Activated CD8-positive, alpha-beta T cell treated with anti-CD3 and anti-CD28 coated beads for 36 hours (primary cell): ENCODE results near the gene CDCA8. TPM values are rescaled to one million over a fixed set of nuclear protein-coding genes. Genes with fewer than 3 reads are reported as not detected.
"Not testable (repeated sequence)": the region's sequence is repeated elsewhere in the genome, so short reads cannot be mapped to it uniquely, and the experiment has no call there.

Experiments
- ATAC-seq: fragments of 200-7000 bp; cut with Tn5 transposase; one replicate; pipeline ENCODE4 v1.10.0; 2021; ENCODE audit warnings: mild to moderate bottlenecking, moderate library complexity
- CTCF ChIA-PET: fragments of 350-600 bp; sonication (Branson Sonifier 250); formaldehyde crosslinking; loops from one replicate; lab custom pipeline; 2021; ENCODE audit warnings: antibody characterized with exemption; lab: Charles Lee
- POLR2A ChIA-PET: fragments of 350-600 bp; sonication (Branson Sonifier 250); formaldehyde crosslinking; loops from one replicate; lab custom pipeline; 2021; ENCODE audit warnings: antibody characterized with exemption; lab: Charles Lee
- DNase-seq: peaks from one replicate; pipeline ENCODE4 v3.0.0-alpha.2; 2020
- H3K27ac Mint-ChIP-seq: one replicate; pipeline ENCODE4 v1.8.0; 2021; ENCODE audit warnings: mild to moderate bottlenecking, mixed read lengths
- H3K27me3 Mint-ChIP-seq: one replicate; pipeline ENCODE4 v1.8.0; 2021; ENCODE audit warnings: mixed read lengths
- H3K36me3 Mint-ChIP-seq: one replicate; pipeline ENCODE4 v1.8.0; 2021; ENCODE audit warnings: low read depth, mixed read lengths
- H3K4me1 Mint-ChIP-seq: one replicate; pipeline ENCODE4 v1.8.0; 2021; ENCODE audit warnings: low read depth, mixed read lengths
- H3K4me3 Mint-ChIP-seq: one replicate; pipeline ENCODE4 v1.8.0; 2021; ENCODE audit warnings: mild to moderate bottlenecking, moderate library complexity, mixed read lengths
- H3K9me3 Mint-ChIP-seq: one replicate; pipeline ENCODE4 v1.8.0; 2021; ENCODE audit warnings: mixed read lengths
- intact Hi-C: fragments of 100-400 bp; cut with micrococcal nuclease; formaldehyde crosslinking; loops from one replicate; pipeline ENCODE4 v1.10.0; 2022
- total RNA-seq, 2 experiments: library from RNA; stranded (reverse); gene quantifications; one replicate each; pipeline ENCODE4 v1.2.3, GENCODE V29; 2021
- TF ChIP-seq, protein P1 (sequence below): fragments of 200-600 bp; IDR thresholded peaks from one replicate; pipeline ENCODE4 v1.8.0; 2022; ENCODE audit warnings: antibody characterized with exemption, mild to moderate bottlenecking

Gene CDCA8
- total RNA-seq, 2 experiments from 2014 or later = 53.7 to 56.0 TPM

DNA sequence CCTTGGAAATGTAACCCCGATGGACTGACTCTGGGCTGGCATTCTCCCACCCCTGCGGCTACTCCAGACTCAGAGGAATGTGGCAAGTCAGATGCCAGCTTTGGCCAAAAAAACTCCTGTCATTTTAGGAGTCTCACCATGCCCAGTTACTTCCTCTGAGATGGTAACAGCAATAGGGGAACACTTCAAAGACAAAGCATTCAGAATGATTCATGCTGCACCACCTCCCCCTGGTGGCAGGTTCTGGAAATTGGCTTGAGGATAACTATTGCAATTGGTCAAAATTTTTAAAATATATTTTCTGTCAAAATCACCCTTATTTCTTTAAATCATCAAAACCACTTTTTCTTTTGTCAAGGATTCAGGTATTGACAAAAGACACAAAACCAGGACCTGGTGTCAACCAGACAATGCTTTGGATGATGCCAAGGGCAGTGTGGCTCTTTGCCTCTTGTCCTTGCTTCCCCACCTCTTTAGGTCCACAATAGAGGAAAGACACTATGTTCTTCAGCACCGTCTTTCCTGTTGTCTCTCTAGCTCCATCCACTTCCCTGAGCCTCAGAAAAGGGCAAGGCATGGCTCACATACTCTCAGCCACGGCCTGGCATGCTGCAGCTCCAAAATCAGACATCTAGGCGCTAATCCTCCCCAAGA lies 9.9 kb upstream of the CDCA8 start:
- TF ChIP-seq, protein P1, sequence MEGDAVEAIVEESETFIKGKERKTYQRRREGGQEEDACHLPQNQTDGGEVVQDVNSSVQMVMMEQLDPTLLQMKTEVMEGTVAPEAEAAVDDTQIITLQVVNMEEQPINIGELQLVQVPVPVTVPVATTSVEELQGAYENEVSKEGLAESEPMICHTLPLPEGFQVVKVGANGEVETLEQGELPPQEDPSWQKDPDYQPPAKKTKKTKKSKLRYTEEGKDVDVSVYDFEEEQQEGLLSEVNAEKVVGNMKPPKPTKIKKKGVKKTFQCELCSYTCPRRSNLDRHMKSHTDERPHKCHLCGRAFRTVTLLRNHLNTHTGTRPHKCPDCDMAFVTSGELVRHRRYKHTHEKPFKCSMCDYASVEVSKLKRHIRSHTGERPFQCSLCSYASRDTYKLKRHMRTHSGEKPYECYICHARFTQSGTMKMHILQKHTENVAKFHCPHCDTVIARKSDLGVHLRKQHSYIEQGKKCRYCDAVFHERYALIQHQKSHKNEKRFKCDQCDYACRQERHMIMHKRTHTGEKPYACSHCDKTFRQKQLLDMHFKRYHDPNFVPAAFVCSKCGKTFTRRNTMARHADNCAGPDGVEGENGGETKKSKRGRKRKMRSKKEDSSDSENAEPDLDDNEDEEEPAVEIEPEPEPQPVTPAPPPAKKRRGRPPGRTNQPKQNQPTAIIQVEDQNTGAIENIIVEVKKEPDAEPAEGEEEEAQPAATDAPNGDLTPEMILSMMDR = peak; percentile 90
- Mint-ChIP-seq H3K9me3 (no peaks in the 10 kb centered on the region), H3K36me3 (peaks cover 32% of the 10 kb centered on the region), H3K27me3 (no peaks in the 10 kb centered on the region), H3K4me3 (no peak overlapping the region), H3K4me1 (peaks cover 8% of the 10 kb centered on the region), H3K27ac (peak overlapping the region; percentile 63)
- ChIA-PET CTCF (interaction anchor here (0.6 to 15.0 kb wide), 38 partner anchors 9 to 300 kb away, joined by 3 to 272 read pairs (median 4); partner anchors contain the start of genes CDCA8, GNL2 and SNIP1), POLR2A (interaction anchor here (0.6 to 1.6 kb wide), 7 partner anchors 11 to 226 kb away, joined by 3 to 4 read pairs (median 3); partner anchors contain the start of genes GNL2 and MEAF6)
- ATAC-seq (peak; percentile 80), DNase-seq (peak; percentile 90)
- intact Hi-C loops = loop anchor here (2.0 to 5.0 kb wide), 2 partner anchors 80 to 125 kb away; partner anchors contain the start of gene DNALI1

DNA sequence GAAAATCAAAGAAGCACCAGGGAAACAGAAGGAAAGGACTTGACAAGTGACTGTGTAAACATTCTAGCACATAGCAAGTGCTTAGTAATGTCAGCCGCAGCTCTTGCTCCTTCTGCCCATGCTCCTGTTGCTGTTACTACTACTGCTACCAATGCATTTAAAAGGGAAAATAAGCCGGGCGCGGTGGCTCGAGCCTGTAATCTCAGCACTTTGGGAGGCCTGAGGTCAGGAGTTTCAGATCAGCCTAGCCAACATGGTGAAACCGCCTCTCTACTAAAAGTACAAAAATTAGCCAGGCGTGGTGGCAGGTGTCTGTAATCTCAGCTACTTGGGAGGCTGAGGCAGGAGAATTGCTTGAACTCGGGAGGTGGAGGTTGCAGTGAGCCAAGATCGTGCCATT lies 8.1 kb upstream of the CDCA8 start:
- intact Hi-C loops = loop anchor here (5.0 kb wide), 1 partner anchor 127 kb away; the partner anchor contains the start of gene DNALI1
- Mint-ChIP-seq H3K4me1 (peaks cover 24% of the 10 kb centered on the region), H3K36me3 (peaks cover 42% of the 10 kb centered on the region)
- H3K9me3 Mint-ChIP-seq, POLR2A ChIA-PET, DNase-seq, H3K27ac Mint-ChIP-seq, ATAC-seq, H3K27me3 Mint-ChIP-seq, H3K4me3 Mint-ChIP-seq: not testable (repeated sequence)
- CTCF ChIA-PET = interaction anchor here (1.3 to 15.0 kb wide), 7 partner anchors 8 to 228 kb away, joined by 5 to 272 read pairs (median 17); partner anchors contain the start of genes CDCA8, GNL2 and SNIP1

DNA sequence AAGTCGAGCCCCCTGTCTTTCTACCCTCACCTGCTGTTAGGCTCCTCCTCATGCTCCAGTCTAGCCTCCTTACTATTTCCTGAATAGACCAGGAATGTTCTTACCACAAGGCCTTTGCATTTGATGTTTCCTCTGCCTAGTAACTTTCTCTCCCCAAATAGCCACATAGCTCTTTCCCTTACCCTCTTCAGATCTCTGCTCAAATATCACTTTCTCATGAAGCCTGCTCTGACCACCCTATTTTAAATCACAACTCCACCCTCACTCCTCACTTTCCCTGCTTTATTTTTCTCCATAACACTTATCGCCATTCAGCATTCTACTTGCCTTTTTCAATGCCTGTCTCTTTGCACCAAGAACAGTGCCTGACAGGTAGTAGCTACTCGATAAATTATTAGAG lies 6.6 kb upstream of the CDCA8 start:
- H3K36me3 Mint-ChIP-seq = peaks cover 51% of the 10 kb centered on the region
- peaks cover 31% of the 10 kb centered on the region for H3K4me1 Mint-ChIP-seq
- H3K27ac Mint-ChIP-seq = peak overlapping the region; percentile 43
- ATAC-seq (no peak), DNase-seq (no peak)
- intact Hi-C loops = no loop called here
- no peak overlapping the region for H3K4me3 Mint-ChIP-seq
- CTCF ChIA-PET = interaction anchor here (0.9 to 15.0 kb wide), 3 partner anchors 83 to 231 kb away, joined by 3 to 272 read pairs (median 3); partner anchors contain the start of genes GNL2 and MTF1
- POLR2A ChIA-PET = interaction anchor here (0.8 to 0.9 kb wide), 2 partner anchors 11 to 229 kb away, joined by 3 to 4 read pairs; no protein-coding TSS in a partner anchor
- no peaks in the 10 kb centered on the region for H3K27me3 Mint-ChIP-seq
- TF ChIP-seq, protein P1 = no peak
- no peaks in the 10 kb centered on the region for H3K9me3 Mint-ChIP-seq

DNA sequence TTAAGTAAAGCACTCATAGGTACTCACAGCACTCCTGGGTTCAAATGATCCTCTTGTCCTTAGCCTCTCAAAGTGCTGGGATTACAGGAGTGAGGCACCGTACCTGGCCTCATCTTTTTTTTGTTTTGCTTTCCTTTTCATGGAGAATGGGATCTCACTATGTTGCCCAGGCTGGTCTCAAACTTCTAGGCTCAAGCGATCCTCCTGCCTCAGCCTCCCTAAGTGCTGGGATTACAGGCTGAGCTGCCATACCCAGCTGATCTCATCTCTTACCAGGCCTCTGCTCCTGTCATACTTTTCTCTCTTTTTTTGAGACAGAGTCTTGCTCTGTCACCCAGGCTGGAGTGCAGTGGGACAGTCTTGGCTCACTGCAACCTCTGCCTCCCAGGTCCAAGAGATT lies 4.6 kb upstream of the CDCA8 start:
- Mint-ChIP-seq H3K4me3 (peak overlapping the region; percentile 98), H3K4me1 (peaks cover 32% of the 10 kb centered on the region), H3K36me3 (peaks cover 42% of the 10 kb centered on the region)
- intact Hi-C loops, ATAC-seq, H3K9me3 Mint-ChIP-seq, DNase-seq, H3K27ac Mint-ChIP-seq, H3K27me3 Mint-ChIP-seq: not testable (repeated sequence)
- POLR2A ChIA-PET = interaction anchor here (0.9 to 1.2 kb wide), 3 partner anchors 13 to 238 kb away, joined by 3 to 4 read pairs (median 4); partner anchors contain the start of genes C1orf122 and YRDC
- CTCF ChIA-PET = interaction anchor here (0.8 to 1.0 kb wide), 2 partner anchors 138 to 172 kb away, joined by 3 read pairs; no protein-coding TSS in a partner anchor

DNA sequence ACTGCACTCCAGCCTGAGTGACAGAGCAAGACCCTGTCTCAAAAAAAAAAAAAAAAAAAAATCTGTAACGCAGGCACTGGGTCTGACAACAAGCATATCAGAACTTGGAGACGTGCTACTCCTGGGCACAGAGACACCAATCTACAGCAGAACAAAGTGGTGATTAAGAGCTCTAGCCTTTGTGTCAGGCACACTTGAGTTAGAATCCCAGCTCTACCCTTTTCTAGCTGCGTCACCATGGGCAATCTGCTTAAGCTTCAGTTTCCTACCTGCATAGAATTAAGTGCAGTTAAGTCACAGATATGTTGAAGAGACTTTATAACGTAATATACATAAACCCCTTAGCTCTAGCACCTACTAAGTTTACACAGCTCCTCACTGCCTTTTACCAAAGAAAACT lies 3.4 kb upstream of the CDCA8 start:
- Mint-ChIP-seq H3K4me1 (peaks cover 32% of the 10 kb centered on the region), H3K27me3 (no peaks in the 10 kb centered on the region), H3K27ac (peak overlapping the region; percentile 91), H3K9me3 (no peaks in the 10 kb centered on the region), H3K4me3 (peak overlapping the region; percentile 98), H3K36me3 (peaks cover 34% of the 10 kb centered on the region)
- ATAC-seq (no peak), DNase-seq (no peak)
- intact Hi-C loops = no loop called here
- TF ChIP-seq, protein P1 = no peak
- POLR2A ChIA-PET = interaction anchor here (0.8 to 1.8 kb wide), 5 partner anchors 15 to 210 kb away, joined by 3 to 5 read pairs (median 4); partner anchors contain the start of gene MEAF6
- CTCF ChIA-PET = interaction anchor here (0.9 to 2.6 kb wide), 7 partner anchors 10 to 301 kb away, joined by 3 to 15 read pairs (median 3); partner anchors contain the start of genes MTF1, SF3A3 and SNIP1
